ENCODE results near the gene MYORG. TPM values are rescaled to one million over a fixed set of nuclear protein-coding genes. Genes with fewer than 3 reads are reported as not detected.

Gene MYORG
- total RNA-seq, 1 donor = 1.3 TPM

DNA sequence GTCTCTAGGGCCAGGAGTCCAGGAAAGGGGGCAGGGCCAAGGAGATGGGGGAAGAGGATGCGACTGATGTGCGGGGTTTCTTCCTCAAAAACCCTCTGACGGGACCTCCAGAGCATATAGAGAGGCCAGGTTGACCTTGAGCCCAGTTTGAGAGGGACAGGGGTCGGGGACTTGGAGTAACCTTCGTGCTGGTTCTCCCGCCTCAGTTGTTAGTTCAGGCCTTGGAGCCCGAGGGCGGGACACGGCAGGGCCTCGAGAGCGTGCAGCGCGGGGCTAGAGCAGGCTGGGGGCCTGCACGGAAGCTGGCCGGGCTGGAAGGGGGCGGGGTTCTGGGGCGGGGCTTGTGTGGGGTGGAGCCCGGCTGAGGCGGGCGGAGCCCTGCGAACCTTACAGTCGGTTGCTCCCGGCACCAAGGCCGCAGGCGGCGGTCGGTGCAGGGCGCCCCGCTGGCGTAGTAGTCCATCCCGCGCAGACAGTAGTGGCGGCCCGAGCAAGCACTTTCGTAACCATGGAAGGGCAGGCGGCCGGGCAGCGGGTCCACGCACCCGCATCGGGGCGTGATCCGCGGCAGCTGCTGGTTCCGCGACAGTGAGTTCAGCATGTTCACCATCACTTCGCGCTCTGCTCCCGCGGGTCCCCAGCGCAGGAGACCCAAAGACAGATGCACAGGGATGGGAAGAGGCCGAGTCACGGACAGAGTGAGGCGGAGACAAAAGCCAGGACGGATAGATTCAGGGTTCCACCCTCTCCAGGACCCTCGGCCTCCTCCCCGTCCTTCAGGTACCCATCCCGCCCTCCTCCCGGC is 4.0 kb upstream of the MYORG start:
- H3K4me3 ChIP-seq (ENCODE audit: low read depth, low read length) = peak overlapping the region; percentile 61
- TF ChIP-seq, protein P1, sequence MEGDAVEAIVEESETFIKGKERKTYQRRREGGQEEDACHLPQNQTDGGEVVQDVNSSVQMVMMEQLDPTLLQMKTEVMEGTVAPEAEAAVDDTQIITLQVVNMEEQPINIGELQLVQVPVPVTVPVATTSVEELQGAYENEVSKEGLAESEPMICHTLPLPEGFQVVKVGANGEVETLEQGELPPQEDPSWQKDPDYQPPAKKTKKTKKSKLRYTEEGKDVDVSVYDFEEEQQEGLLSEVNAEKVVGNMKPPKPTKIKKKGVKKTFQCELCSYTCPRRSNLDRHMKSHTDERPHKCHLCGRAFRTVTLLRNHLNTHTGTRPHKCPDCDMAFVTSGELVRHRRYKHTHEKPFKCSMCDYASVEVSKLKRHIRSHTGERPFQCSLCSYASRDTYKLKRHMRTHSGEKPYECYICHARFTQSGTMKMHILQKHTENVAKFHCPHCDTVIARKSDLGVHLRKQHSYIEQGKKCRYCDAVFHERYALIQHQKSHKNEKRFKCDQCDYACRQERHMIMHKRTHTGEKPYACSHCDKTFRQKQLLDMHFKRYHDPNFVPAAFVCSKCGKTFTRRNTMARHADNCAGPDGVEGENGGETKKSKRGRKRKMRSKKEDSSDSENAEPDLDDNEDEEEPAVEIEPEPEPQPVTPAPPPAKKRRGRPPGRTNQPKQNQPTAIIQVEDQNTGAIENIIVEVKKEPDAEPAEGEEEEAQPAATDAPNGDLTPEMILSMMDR (IDR thresholded peaks at IDR 0.05; ENCODE audit: insufficient read depth, low read length) = no peak
- DNase-seq (ENCODE audit: low read depth) = peak; percentile 66

DNA sequence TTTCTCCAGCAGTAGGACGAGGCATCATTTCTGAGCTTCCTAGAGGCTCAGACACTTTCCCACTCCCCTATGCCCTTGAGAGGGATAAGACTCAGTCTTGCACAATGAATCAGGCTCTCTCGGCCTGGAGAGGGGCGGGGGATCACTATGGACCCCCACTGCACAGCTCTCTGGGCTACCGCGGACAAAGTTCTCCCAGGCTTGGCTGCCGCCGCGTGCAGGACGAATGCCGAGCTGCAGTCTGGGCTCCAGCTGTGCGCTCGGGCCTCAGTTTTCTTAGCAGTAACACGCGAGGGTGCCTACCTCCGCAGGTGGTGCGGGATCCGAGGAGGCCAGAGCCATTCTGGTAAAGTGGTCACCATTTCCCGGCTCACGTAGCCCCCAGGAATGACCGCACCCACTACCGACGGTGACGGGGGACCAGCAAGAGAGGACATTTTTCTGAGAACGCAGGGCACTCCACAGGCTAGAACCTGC is 3.4 kb upstream of the MYORG start:
- TF ChIP-seq, protein P1 (IDR thresholded peaks at IDR 0.05; ENCODE audit: insufficient read depth, low read length) = no peak
- H3K4me3 ChIP-seq (ENCODE audit: low read depth, low read length) = no peak overlapping the region
- DNase-seq (ENCODE audit: low read depth) = no peak

DNA sequence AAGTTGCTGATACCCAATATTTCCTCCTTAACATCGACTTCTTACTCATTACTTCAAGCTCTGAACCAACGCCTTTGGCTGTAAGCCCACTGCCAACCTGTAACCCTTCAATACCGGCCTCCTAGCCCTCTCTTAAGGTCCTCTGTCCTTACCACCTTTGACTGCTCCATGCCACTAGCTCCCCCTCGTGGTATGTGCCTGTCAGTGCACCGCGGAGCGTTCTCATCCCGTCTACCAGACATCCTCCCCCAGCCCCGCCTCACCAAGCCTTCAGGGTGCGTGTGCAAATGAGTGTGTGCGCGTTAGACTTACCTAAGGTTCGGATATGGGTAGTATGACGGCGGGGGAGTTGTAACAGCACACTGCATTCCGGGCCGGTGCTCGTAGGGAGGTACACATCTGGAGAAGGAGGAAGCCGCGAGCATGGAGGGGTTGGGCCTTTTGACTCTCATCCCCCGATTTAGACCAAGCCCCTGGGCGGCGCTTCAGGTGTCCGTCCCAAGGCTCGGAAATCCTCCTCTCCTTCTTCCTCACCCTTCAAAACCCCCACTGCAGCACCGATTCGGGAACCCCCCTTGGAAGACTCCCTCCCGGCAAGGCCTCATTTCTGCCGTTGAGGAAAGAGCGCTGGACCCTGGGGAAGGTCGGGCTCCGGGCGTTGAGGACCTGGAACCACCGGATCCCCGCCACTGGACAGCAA is 2.8 kb upstream of the MYORG start:
- peak overlapping the region; percentile 52 for H3K4me3 ChIP-seq (ENCODE audit: low read depth, low read length)
- DNase-seq (ENCODE audit: low read depth) = peak; percentile 86
- TF ChIP-seq, protein P1 (IDR thresholded peaks at IDR 0.05; ENCODE audit: insufficient read depth, low read length) = peak; percentile 99

DNA sequence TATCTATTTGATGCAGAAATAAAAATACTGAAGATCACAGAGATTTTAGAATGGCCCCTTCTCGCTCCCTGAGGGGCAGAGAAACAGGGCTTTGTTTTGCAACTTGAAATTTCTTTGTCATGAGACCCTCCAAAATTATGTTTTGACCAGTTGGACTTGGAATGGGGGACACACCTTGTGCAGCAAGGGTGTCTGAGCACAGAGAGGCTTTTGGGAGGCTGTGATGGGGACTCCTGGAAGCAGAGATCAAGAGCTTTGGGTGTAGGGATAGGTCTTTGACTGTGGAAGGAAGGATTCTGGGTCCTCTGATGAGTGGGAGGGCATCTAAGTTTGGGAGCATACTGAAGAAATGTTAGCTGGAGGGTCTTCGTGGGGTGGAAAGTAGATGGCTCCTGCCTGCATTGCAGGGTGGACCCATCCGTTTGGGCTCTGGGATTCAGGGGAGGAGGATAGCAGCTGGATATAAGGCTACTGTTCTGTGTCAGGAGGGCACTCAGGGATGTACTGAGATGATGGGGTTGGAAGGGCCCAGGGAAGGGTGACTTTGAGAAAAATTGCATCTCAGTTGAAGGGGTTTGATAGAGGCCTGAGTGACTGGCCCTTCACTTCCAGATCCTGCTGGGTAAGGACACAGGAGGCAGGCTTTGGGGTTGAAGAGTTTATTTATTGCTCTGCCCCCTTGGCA is 1.8 kb upstream of the MYORG start:
- TF ChIP-seq, protein P1 (IDR thresholded peaks at IDR 0.05; ENCODE audit: insufficient read depth, low read length) = no peak
- no peak overlapping the region for H3K4me3 ChIP-seq (ENCODE audit: low read depth, low read length)
- DNase-seq (ENCODE audit: low read depth) = no peak

DNA sequence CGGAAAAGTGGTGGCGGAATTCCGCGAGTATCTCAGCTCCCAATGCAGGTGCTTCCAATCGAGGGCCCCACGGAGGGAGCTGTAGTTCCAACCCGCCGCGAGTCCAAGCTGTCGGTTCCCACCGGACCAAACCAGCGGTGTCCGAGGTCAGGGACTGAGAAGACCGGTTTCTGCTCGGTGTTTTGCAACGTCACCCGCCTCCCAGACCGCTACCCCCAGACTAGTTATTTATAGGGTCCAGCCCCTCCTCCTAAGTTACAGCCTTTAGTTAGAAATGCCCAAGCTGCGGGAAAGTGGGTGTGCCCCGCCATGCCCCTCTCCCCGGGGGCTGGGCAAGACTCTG is 677 bp upstream of the MYORG start:
- DNase-seq (ENCODE audit: low read depth) = no peak

DNA sequence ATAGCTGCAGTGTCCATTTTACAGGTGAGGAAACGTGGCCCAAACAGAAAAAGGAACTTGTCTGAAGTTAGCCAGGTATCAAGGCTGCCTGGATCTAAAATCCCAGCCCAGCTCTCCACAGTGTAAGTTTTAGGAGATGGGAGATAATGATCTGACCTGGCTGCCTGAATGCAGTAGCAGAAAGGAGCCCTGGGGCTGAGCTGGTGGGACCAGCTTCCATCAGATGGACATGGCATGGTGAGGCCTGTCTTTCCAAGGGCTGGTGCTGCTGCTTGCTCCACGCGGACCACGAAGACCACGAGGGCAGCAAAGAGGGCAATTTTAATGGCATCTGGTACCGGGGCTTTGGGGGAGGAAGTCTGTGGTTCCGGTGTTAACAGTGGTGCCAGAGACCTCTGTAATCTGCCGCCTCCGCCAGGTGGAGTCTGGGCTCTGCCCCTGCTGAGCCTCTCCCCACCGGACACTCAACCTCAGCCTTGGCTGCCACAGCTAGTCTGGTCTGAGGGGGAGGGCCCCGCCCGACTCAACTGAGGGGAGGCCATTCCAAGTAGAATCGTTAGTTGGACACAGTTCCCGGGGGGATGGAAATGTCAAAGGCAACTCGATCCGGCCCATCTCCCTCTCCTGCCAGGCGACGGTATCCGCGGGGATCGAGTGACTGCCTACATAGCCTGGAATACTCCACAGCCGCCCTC is 650 bp downstream of the MYORG start:
- H3K4me3 ChIP-seq (ENCODE audit: low read depth, low read length) = peak overlapping the region; percentile 77
- peak; percentile 6 for DNase-seq (ENCODE audit: low read depth)
- TF ChIP-seq, protein P1 (IDR thresholded peaks at IDR 0.05; ENCODE audit: insufficient read depth, low read length) = no peak

More for the DNA sequence above, 677 bp upstream of the MYORG start:
- TF ChIP-seq, protein P1 (IDR thresholded peaks at IDR 0.05; ENCODE audit: insufficient read depth, low read length) = no peak
- H3K4me3 ChIP-seq (ENCODE audit: low read depth, low read length) = peak overlapping the region; percentile 77

All from fibroblast of the aortic adventitia (primary cell).